ENCODE data around the gene STIP1. TPM values are rescaled to one million over a fixed set of nuclear protein-coding genes. Genes with fewer than 3 reads are reported as not detected.

The STIP1 gene
- total and polyA plus RNA-seq, 9 of the 15 experiments (the other 6 are each of a cell fraction or from before 2014, with no cell fraction given) = 58.1 to 465 (median 346) TPM

- TF ChIP-seq POLR2G (IDR thresholded peaks at IDR 0.05; ENCODE audit: low read depth, low read length) (peak; percentile 67), HDAC3 (IDR thresholded peaks at IDR 0.05; ENCODE audit: borderline replicate concordance, partially characterized antibody) (no peak), RBFOX2 (IDR thresholded peaks at IDR 0.05; ENCODE audit: low read depth, low read length) (peak; percentile 52; the same call in 1 of the 2 replicates), ETV5 (CRISPR knock-in tag; IDR thresholded peaks at IDR 0.05; ENCODE audit: low read depth) (no peak), POLR2H (tag; IDR thresholded peaks at IDR 0.05; ENCODE audit: low read depth) (no peak), SFPQ (IDR thresholded peaks at IDR 0.05; ENCODE audit: low read depth, low read length) (no peak), TAF9B (IDR thresholded peaks at IDR 0.05; ENCODE audit: partially characterized antibody) (no peak), ZBTB2 (IDR thresholded peaks at IDR 0.05) (no peak), POLR2AphosphoS5 (IDR thresholded peaks at IDR 0.05; ENCODE audit: control insufficient read depth, insufficient read depth, low read depth, low read length) (peak; percentile 30; the same call in 1 of the 2 replicates), ZNF639 (CRISPR knock-in tag; conservative IDR thresholded peaks at IDR 0.05 in 1 of 2, IDR thresholded peaks at IDR 0.05 in 1 of 2) (0 out of 4 replicates have a peak, but pooled peaks of 1 of the 2 experiments have one; percentile 31), HNRNPLL (IDR thresholded peaks at IDR 0.05; ENCODE audit: low read depth, low read length, poor library complexity, severe bottlenecking) (no peak), MNT (conservative IDR thresholded peaks at IDR 0.05) (no peak), STAT6 (CRISPR knock-in tag; IDR thresholded peaks at IDR 0.05) (no peak), POLR2A (conservative IDR thresholded peaks at IDR 0.05) (peak; percentile 63), ZNF175 (CRISPR knock-in tag; IDR thresholded peaks at IDR 0.05; ENCODE audit: low read depth) (no peak), WHSC1 (IDR thresholded peaks at IDR 0.05; ENCODE audit: low read length) (no peak), ZNF274 (IDR thresholded peaks at IDR 0.05; ENCODE audit: borderline replicate concordance, low read depth, low read length) (no peak)
These were observed 57.4 kb downstream of the STIP1 start (continued) for GRCh38 chr11:64243236-64243854.
